B cell (primary cell): ENCODE results near the gene KRTAP10-1. TPM values are rescaled to one million over a fixed set of nuclear protein-coding genes. Genes with fewer than 3 reads are reported as not detected.

Experiments used
- ATAC-seq: fragments of 200-7000 bp; cut with Tn5 transposase; one replicate; pipeline ENCODE4 v1.10.0; 2021; ENCODE audit warnings: low read depth, mild to moderate bottlenecking, moderate number of reproducible peaks, moderate library complexity
- CTCF ChIA-PET: fragments of 350-600 bp; sonication (Branson Sonifier 250); formaldehyde crosslinking; loops from one replicate; lab custom pipeline; 2021; ENCODE audit warnings: antibody characterized with exemption, inconsistent platforms; lab: Charles Lee
- POLR2A ChIA-PET: fragments of 350-600 bp; sonication (Branson Sonifier 250); formaldehyde crosslinking; loops from one replicate; lab custom pipeline; 2021; ENCODE audit warnings: antibody characterized with exemption; lab: Charles Lee
- DNase-seq: peaks from one replicate; pipeline ENCODE4 v3.0.0; 2013
- H2AFZ ChIP-seq: 2 replicates; pipeline ENCODE4 v1.6.1; 2012; ENCODE audit warnings: mild to moderate bottlenecking, low read depth, low read length; ENCODE audit not compliant: insufficient read depth, poor library complexity, severe bottlenecking
- H3K27ac ChIP-seq, 2 donors: 1 replicate in 1 of 2; 2 replicates in 1 of 2; pipeline ENCODE4 v1.5.1; 2012 to 2013; ENCODE audit warnings: low read length in 2 of 2, mild to moderate bottlenecking in 2 of 2, moderate library complexity in 1 of 2
- H3K27me3 ChIP-seq, 4 experiments: fragments of 200-600 bp in 1 of 4; sonication (generic) in 1 of 4; replicated peaks in 1 of 4; 1 replicate in 2 of 4; 2 replicates in 2 of 4; pipeline versions ENCODE4 v1.6.1 to v1.7.0; 2013 to 2016; ENCODE audit warnings: low read length in 3 of 4, mild to moderate bottlenecking in 2 of 4, mixed read lengths in 1 of 4, moderate library complexity in 1 of 4; ENCODE audit not compliant: insufficient read depth in 4 of 4, control insufficient read depth in 3 of 4; ENCODE audit errors: control extremely low read depth in 1 of 4
- H3K36me3 ChIP-seq, 2 experiments: replicated peaks in 1 of 2; 1 replicate in 1 of 2; 2 replicates in 1 of 2; pipeline versions ENCODE4 v1.6.1 to v1.7.1; 2013; ENCODE audit warnings: low read length in 1 of 2; ENCODE audit not compliant: insufficient read depth in 2 of 2, control insufficient read depth in 1 of 2; ENCODE audit errors: control extremely low read depth in 1 of 2, extremely low read depth in 1 of 2
- H3K4me1 ChIP-seq, 2 donors: fragments of 200-600 bp in 1 of 2; sonication (generic) in 1 of 2; 1 replicate in 1 of 2; 2 replicates in 1 of 2; pipeline versions ENCODE4 v1.5.1 to v1.6.1; 2013 to 2017; ENCODE audit warnings: low read length in 2 of 2; ENCODE audit not compliant: control insufficient read depth in 2 of 2, insufficient read depth in 2 of 2
- H3K4me2 ChIP-seq: replicated peaks from 2 replicates; pipeline ENCODE3; 2012; ENCODE audit warnings: mild to moderate bottlenecking, low read depth, low read length; ENCODE audit not compliant: poor library complexity, severe bottlenecking
- H3K4me3 ChIP-seq, 5 experiments: fragments of 200-600 bp in 1 of 5; sonication (generic) in 1 of 5; 1 replicate in 3 of 5; 2 replicates in 2 of 5; pipeline versions ENCODE4 v1.5.1 to v1.7.0; 2011 to 2016; ENCODE audit warnings: low read length in 4 of 5, mild to moderate bottlenecking in 4 of 5, low read depth in 2 of 5, control low read depth in 1 of 5, moderate library complexity in 1 of 5; ENCODE audit not compliant: insufficient read depth in 1 of 5; ENCODE audit errors: control extremely low read depth in 1 of 5, extremely low read depth in 1 of 5
- H3K79me2 ChIP-seq: fragments of 200-600 bp; sonication (generic); one replicate; pipeline ENCODE4 v1.6.0; 2016; ENCODE audit warnings: low read length; ENCODE audit not compliant: control insufficient read depth, insufficient read depth
- H3K9ac ChIP-seq: fragments of 200-600 bp; sonication (generic); 2 replicates; pipeline ENCODE4 v1.6.1; 2017; ENCODE audit warnings: mild to moderate bottlenecking, low read length, moderate library complexity
- H3K9me3 ChIP-seq, 3 donors: one replicate each; pipeline versions ENCODE4 v1.6.1 to v1.7.1; 2013; ENCODE audit warnings: low read length in 2 of 3; ENCODE audit not compliant: control insufficient read depth in 2 of 3, insufficient read depth in 1 of 3; ENCODE audit errors: control extremely low read depth in 1 of 3
- H4K20me1 ChIP-seq: 2 replicates; pipeline ENCODE4 v1.6.0; 2012; ENCODE audit warnings: mild to moderate bottlenecking, low read length; ENCODE audit not compliant: insufficient read depth, control insufficient read depth, poor library complexity, severe bottlenecking
- H3K27ac Mint-ChIP-seq: one replicate; pipeline ENCODE4 v1.8.0; 2021; ENCODE audit warnings: mixed read lengths
- H3K27me3 Mint-ChIP-seq: one replicate; pipeline ENCODE4 v1.8.0; 2021; ENCODE audit warnings: mixed read lengths
- H3K4me1 Mint-ChIP-seq: one replicate; pipeline ENCODE4 v1.8.0; 2021; ENCODE audit warnings: mixed read lengths
- H3K4me3 Mint-ChIP-seq: one replicate; pipeline ENCODE4 v1.8.0; 2021; ENCODE audit warnings: mixed read lengths
- H3K9me3 Mint-ChIP-seq: one replicate; pipeline ENCODE4 v1.8.0; 2022; ENCODE audit warnings: mixed read lengths; ENCODE audit not compliant: insufficient read depth
- EZH2 ChIP-seq: IDR thresholded peaks from 2 replicates; pipeline ENCODE4 v1.6.1; 2012; ENCODE audit warnings: borderline replicate concordance, low read depth, mild to moderate bottlenecking, moderate library complexity, low read length; ENCODE audit not compliant: insufficient read depth, poor library complexity, severe bottlenecking
- WGBS: methylation state at CpG from one replicate; pipeline ENCODE4 v1.1.5; 2013; ENCODE audit warnings: missing lambda C conversion rate; ENCODE audit not compliant: insufficient coverage; 5-methylcytosine and 5-hydroxymethylcytosine counted together
- intact Hi-C: fragments of 100-400 bp; cut with micrococcal nuclease; formaldehyde crosslinking; loops from one replicate; pipeline ENCODE4 v1.10.0; 2022
- polyA plus RNA-seq: library from polyadenylated mRNA; depleted of rRNA; stranded (reverse); fragments of >200 nt; gene quantifications from 2 replicates; pipeline ENCODE4 v1.2.3, GENCODE V29; 2012
- total RNA-seq, 2 donors: library from RNA; stranded (reverse); fragments of 120-200 nt in 1 of 2; gene quantifications; 1 replicate in 1 of 2; 2 replicates in 1 of 2; pipeline versions ENCODE4 v1.2.3 to v1.2.4, GENCODE V29; 2013 to 2022
- TF ChIP-seq, protein P1 (sequence below): fragments of 200-600 bp; IDR thresholded peaks from one replicate; pipeline ENCODE4 v1.8.0; 2022; ENCODE audit warnings: antibody characterized with exemption, mild to moderate bottlenecking

Gene KRTAP10-1
- total and polyA plus RNA-seq, 2 donors (not counting 1 experiment from before 2014, with no cell fraction given), result not detected

DNA sequence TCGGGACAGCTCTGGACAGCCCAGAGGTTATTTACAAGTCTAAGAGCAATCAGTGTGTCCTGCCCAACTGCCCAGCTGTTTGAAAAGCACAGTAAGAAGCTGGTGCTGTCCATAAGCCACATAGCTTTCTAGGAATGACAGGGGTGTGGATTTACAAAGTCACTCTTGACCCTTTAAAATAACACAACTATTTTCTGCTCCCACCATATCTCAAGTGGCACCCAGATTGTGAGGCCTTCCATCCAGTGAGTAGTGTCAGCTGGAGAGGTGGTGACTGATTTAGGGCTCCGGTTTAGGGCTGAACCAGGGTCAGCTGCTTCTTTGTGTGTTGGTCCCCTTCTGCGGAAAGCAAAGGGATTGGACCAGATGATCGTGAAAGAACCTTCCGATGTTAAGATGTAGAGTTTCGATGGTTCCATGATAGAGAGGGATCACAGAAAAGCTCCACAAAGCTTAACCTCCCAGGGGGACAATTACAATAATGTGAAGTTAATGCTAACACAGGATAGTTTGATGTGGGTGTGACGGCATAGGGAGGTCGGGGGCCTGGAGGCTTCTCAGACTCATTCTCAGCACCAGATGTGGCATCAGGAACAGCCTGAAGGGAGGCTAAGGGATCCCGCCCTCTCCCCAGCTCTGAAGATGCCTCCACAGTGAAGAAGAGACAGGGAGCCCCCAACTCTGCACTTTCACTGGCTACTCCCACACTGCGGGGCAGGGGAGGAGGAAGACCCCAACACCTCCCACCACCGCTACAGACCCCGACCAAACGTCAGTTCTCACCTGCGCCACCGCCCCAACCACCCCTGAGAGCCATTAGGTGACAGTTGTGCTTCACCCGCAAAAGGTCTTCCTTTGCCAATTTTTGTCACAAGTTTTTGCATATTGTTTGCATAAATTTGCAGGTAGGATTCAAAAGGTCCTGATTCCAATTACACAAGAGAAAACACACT is 44.1 kb downstream of the KRTAP10-1 start:
- Histone ChIP-seq H3K4me1 (no peaks in the 10 kb centered on the region), H3K79me2 (no peaks in the 10 kb centered on the region), H4K20me1 (no peaks in the 10 kb centered on the region), H3K4me3 (no peak overlapping the region), H3K9ac (no peak overlapping the region), H3K4me2 (no peak overlapping the region), H3K9me3 (peaks cover 0 to 14% (median 8%) of the 10 kb centered on the region in 3 donors), H3K36me3 (no peaks in the 10 kb centered on the region), H3K27ac (no peak overlapping the region), H2AFZ (no peak overlapping the region), H3K27me3 (peaks cover 0 to 12% (median 0%) of the 10 kb centered on the region in 4 experiments)
- Mint-ChIP-seq H3K27me3 (peaks cover 35% of the 10 kb centered on the region), H3K4me1 (no peaks in the 10 kb centered on the region), H3K9me3 (peaks cover 7% of the 10 kb centered on the region), H3K4me3 (no peak overlapping the region), H3K27ac (no peak overlapping the region)
- ChIA-PET CTCF (interaction anchor here (0.5 kb wide), 1 partner anchor 45 kb away, joined by 3 read pairs; no protein-coding TSS in a partner anchor), POLR2A (no interaction called here)
- WGBS, result 80% methylated on average over 5 of the region's 16 CpGs
- TF ChIP-seq, protein P1, sequence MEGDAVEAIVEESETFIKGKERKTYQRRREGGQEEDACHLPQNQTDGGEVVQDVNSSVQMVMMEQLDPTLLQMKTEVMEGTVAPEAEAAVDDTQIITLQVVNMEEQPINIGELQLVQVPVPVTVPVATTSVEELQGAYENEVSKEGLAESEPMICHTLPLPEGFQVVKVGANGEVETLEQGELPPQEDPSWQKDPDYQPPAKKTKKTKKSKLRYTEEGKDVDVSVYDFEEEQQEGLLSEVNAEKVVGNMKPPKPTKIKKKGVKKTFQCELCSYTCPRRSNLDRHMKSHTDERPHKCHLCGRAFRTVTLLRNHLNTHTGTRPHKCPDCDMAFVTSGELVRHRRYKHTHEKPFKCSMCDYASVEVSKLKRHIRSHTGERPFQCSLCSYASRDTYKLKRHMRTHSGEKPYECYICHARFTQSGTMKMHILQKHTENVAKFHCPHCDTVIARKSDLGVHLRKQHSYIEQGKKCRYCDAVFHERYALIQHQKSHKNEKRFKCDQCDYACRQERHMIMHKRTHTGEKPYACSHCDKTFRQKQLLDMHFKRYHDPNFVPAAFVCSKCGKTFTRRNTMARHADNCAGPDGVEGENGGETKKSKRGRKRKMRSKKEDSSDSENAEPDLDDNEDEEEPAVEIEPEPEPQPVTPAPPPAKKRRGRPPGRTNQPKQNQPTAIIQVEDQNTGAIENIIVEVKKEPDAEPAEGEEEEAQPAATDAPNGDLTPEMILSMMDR, result no peak
- no peak for TF ChIP-seq EZH2
- intact Hi-C loops, result no loop called here
- no peak for DNase-seq
- no peak for ATAC-seq

GRCh38 chr21:44494956-44495355 is 45.0 kb downstream of the KRTAP10-1 start:
- Histone ChIP-seq H4K20me1 (no peaks in the 10 kb centered on the region), H3K27ac (no peak overlapping the region), H3K9ac (no peak overlapping the region), H3K36me3 (no peaks in the 10 kb centered on the region), H3K4me3 (no peak overlapping the region), H3K79me2 (no peaks in the 10 kb centered on the region), H3K4me1 (no peaks in the 10 kb centered on the region), H3K9me3 (peaks cover 0 to 14% (median 8%) of the 10 kb centered on the region in 3 donors), H3K27me3 (peaks cover 0 to 12% (median 0%) of the 10 kb centered on the region in 4 experiments), H3K4me2 (no peak overlapping the region), H2AFZ (no peak overlapping the region)
- ChIA-PET CTCF (interaction anchor here (0.8 kb wide), 1 partner anchor 14 kb away, joined by 3 read pairs; no protein-coding TSS in a partner anchor), POLR2A (no interaction called here)
- Mint-ChIP-seq H3K4me3 (no peak overlapping the region), H3K4me1 (no peaks in the 10 kb centered on the region), H3K9me3 (peaks cover 7% of the 10 kb centered on the region), H3K27me3 (peaks cover 39% of the 10 kb centered on the region), H3K27ac (no peak overlapping the region)
- intact Hi-C loops, result no loop called here
- WGBS, result 81% methylated on average over 12 of the region's 13 CpGs
- TF ChIP-seq, protein P1, result no peak
- no peak for TF ChIP-seq EZH2
- no peak for DNase-seq
- no peak for ATAC-seq
